GM23338 (cell line): ENCODE results near the gene RTF1. TPM values are rescaled to one million over a fixed set of nuclear protein-coding genes. Genes with fewer than 3 reads are reported as not detected.

Source experiments
- ATAC-seq: fragments of 200-7000 bp; cut with Tn5 transposase; 3 replicates; pipeline ENCODE4 v1.9.1; 2020
- DNase-seq: peaks from one replicate; pipeline ENCODE4 v3.0.0-alpha.2; 2015; ENCODE audit warnings: low spot score
- H2AFZ ChIP-seq: fragments of 200-600 bp; sonication (generic); 2 replicates; pipeline ENCODE4 v1.8.0; 2016; ENCODE audit warnings: antibody characterized with exemption, mild to moderate bottlenecking, moderate library complexity
- H3F3A ChIP-seq: fragments of 200-600 bp; sonication (generic); replicated peaks from 2 replicates; pipeline ENCODE4 v1.8.0; 2017; ENCODE audit warnings: antibody characterized with exemption, mixed run types, low read depth
- H3K27ac ChIP-seq: fragments of 200-600 bp; sonication (generic); 2 replicates; pipeline ENCODE4 v1.6.1; 2016; ENCODE audit warnings: low read depth
- H3K27me3 ChIP-seq: fragments of 200-600 bp; sonication (generic); 2 replicates; pipeline ENCODE4 v1.8.0; 2016; ENCODE audit warnings: mild to moderate bottlenecking, mixed run types, moderate library complexity; ENCODE audit not compliant: insufficient read depth
- H3K36me3 ChIP-seq: fragments of 200-600 bp; sonication (generic); 2 replicates; pipeline ENCODE4 v1.8.0; 2016; ENCODE audit warnings: mild to moderate bottlenecking; ENCODE audit not compliant: insufficient read depth
- H3K4me1 ChIP-seq: fragments of 200-600 bp; sonication (generic); 2 replicates; pipeline ENCODE4 v1.8.0; 2016; ENCODE audit warnings: mild to moderate bottlenecking, moderate library complexity; ENCODE audit not compliant: insufficient read depth
- H3K4me2 ChIP-seq: fragments of 200-600 bp; sonication (generic); 2 replicates; pipeline ENCODE4 v1.7.1; 2017; ENCODE audit warnings: mixed run types
- H3K4me3 ChIP-seq: fragments of 200-600 bp; sonication (generic); 2 replicates; pipeline ENCODE4 v1.6.1; 2016; ENCODE audit warnings: mixed run types
- H3K79me2 ChIP-seq: fragments of 200-600 bp; sonication (generic); replicated peaks from 2 replicates; pipeline ENCODE4 v1.8.0; 2017; ENCODE audit warnings: mild to moderate bottlenecking; ENCODE audit not compliant: insufficient read depth
- H3K9me2 ChIP-seq: fragments of 200-600 bp; sonication (generic); 2 replicates; pipeline ENCODE4 v1.8.0; 2017; ENCODE audit not compliant: insufficient read depth
- H4K20me1 ChIP-seq: fragments of 200-600 bp; sonication (generic); replicated peaks from 2 replicates; pipeline ENCODE4 v1.8.0; 2017; ENCODE audit warnings: mild to moderate bottlenecking; ENCODE audit not compliant: insufficient read depth
- H3K27ac Mint-ChIP-seq: 2 replicates; pipeline ENCODE4 v1.8.0; 2020; ENCODE audit warnings: inconsistent platforms, mild to moderate bottlenecking, moderate library complexity, mixed read lengths
- H3K27me3 Mint-ChIP-seq: 3 replicates; pipeline ENCODE4 v1.8.0; 2022; ENCODE audit warnings: low read depth, mild to moderate bottlenecking, moderate library complexity, mixed read lengths, inconsistent platforms; ENCODE audit not compliant: insufficient read depth, poor library complexity
- H3K36me3 Mint-ChIP-seq: 3 replicates; pipeline ENCODE4 v1.8.0; 2021; ENCODE audit warnings: low read depth, mild to moderate bottlenecking, inconsistent platforms, moderate library complexity, mixed read lengths
- H3K4me1 Mint-ChIP-seq: 3 replicates; pipeline ENCODE4 v1.8.0; 2020; ENCODE audit warnings: mild to moderate bottlenecking, inconsistent platforms, mixed read lengths
- H3K4me3 Mint-ChIP-seq: 3 replicates; pipeline ENCODE4 v1.8.0; 2021; ENCODE audit warnings: moderate library complexity, mild to moderate bottlenecking, inconsistent platforms, mixed read lengths
- H3K9me3 Mint-ChIP-seq: 3 replicates; pipeline ENCODE4 v1.8.0; 2020; ENCODE audit warnings: moderate library complexity, mild to moderate bottlenecking, inconsistent platforms, mixed read lengths
- EZH2phosphoT487 ChIP-seq: fragments of 200-600 bp; sonication (generic); IDR thresholded peaks from one replicate; pipeline ENCODE4 v1.8.1; 2018; ENCODE audit warnings: antibody characterized with exemption; ENCODE audit not compliant: unreplicated experiment
- STAT1 ChIP-seq: IDR thresholded peaks from one replicate; pipeline ENCODE4 v1.6.1; 2016; ENCODE audit warnings: antibody characterized with exemption; ENCODE audit not compliant: unreplicated experiment
- ZNF331 ChIP-seq: fragments of 250-450 bp; sonication (Bioruptor Pico); IDR thresholded peaks from 2 replicates; pipeline ENCODE4 v1.5.0; 2020; ENCODE audit warnings: low read depth, mild to moderate bottlenecking, moderate library complexity
- polyA plus RNA-seq: library from polyadenylated mRNA; unstranded; fragments of >200 nt; fragmentation: Nextera tagmentation; extraction: Ambion mirVana; gene quantifications from 2 replicates; pipeline ENCODE4 v1.2.1, GENCODE V29; 2016
- total RNA-seq: library from RNA; depleted of rRNA; stranded (reverse); fragments of >200 nt; shearing (Covaris generic); gene quantifications from 2 replicates; pipeline ENCODE4 v1.2.3, GENCODE V29; 2014
- TF ChIP-seq, protein P1 (sequence below): IDR thresholded peaks from one replicate; pipeline ENCODE4 v1.6.1; 2018; ENCODE audit warnings: antibody characterized with exemption; ENCODE audit not compliant: unreplicated experiment
- TF ChIP-seq, protein P2 (sequence below): IDR thresholded peaks from 2 replicates; pipeline ENCODE4 v1.6.1; 2016; ENCODE audit warnings: antibody characterized with exemption

The RTF1 gene
- total and polyA plus RNA-seq, 2 experiments from 2014 or later = 38.1 to 298 TPM

DNA sequence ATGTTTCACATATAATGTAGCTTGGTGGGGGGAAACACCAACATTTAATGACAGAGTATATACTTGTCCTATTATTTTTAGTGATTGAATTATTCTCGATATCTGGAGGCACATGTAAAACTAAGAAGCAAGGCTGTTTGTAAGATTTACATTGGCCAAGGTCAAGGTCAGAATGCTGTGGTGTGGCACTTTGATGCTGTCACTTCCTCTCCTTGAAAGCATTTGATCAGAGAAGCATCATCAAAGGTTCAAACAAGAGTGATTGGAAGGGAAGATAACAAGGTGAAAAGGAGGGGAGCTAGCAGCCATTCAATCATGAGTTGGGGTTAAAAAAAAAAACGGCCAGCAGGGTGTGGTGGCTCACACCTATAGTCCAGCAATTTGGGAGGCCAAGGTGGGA lies 26.4 kb downstream of the RTF1 start (continued):
- TF ChIP-seq EZH2phosphoT487 = no peak
- no peak for TF ChIP-seq STAT1
- no peak for TF ChIP-seq ZNF331 (CRISPR knock-in tag)

- Mint-ChIP-seq H3K27me3 (no peaks in the 10 kb centered on the region), H3K27ac (no peak overlapping the region), H3K4me3 (no peak overlapping the region), H3K36me3 (peaks cover 36% of the 10 kb centered on the region), H3K9me3 (no peaks in the 10 kb centered on the region), H3K4me1 (no peaks in the 10 kb centered on the region)
- no peaks in the 10 kb centered on the region for H3K9me2 ChIP-seq
- no peak for DNase-seq
- no peak overlapping the region for H2AFZ ChIP-seq
- peaks cover 27% of the 10 kb centered on the region for H3K79me2 ChIP-seq
- no peak overlapping the region for H3K4me2 ChIP-seq
- no peak for ATAC-seq
- H3K4me3 ChIP-seq = no peak overlapping the region
- 0 out of 2 replicates have a peak, but pooled peaks cover 7% of the 10 kb centered on the region for H3F3A ChIP-seq
- H3K36me3 ChIP-seq = peaks cover 17% of the 10 kb centered on the region
- peaks cover 16% of the 10 kb centered on the region for H4K20me1 ChIP-seq
- TF ChIP-seq, protein P1, sequence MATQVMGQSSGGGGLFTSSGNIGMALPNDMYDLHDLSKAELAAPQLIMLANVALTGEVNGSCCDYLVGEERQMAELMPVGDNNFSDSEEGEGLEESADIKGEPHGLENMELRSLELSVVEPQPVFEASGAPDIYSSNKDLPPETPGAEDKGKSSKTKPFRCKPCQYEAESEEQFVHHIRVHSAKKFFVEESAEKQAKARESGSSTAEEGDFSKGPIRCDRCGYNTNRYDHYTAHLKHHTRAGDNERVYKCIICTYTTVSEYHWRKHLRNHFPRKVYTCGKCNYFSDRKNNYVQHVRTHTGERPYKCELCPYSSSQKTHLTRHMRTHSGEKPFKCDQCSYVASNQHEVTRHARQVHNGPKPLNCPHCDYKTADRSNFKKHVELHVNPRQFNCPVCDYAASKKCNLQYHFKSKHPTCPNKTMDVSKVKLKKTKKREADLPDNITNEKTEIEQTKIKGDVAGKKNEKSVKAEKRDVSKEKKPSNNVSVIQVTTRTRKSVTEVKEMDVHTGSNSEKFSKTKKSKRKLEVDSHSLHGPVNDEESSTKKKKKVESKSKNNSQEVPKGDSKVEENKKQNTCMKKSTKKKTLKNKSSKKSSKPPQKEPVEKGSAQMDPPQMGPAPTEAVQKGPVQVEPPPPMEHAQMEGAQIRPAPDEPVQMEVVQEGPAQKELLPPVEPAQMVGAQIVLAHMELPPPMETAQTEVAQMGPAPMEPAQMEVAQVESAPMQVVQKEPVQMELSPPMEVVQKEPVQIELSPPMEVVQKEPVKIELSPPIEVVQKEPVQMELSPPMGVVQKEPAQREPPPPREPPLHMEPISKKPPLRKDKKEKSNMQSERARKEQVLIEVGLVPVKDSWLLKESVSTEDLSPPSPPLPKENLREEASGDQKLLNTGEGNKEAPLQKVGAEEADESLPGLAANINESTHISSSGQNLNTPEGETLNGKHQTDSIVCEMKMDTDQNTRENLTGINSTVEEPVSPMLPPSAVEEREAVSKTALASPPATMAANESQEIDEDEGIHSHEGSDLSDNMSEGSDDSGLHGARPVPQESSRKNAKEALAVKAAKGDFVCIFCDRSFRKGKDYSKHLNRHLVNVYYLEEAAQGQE = no peak
- TF ChIP-seq, protein P2, sequence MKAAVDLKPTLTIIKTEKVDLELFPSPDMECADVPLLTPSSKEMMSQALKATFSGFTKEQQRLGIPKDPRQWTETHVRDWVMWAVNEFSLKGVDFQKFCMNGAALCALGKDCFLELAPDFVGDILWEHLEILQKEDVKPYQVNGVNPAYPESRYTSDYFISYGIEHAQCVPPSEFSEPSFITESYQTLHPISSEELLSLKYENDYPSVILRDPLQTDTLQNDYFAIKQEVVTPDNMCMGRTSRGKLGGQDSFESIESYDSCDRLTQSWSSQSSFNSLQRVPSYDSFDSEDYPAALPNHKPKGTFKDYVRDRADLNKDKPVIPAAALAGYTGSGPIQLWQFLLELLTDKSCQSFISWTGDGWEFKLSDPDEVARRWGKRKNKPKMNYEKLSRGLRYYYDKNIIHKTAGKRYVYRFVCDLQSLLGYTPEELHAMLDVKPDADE = no peak
- H3K27ac ChIP-seq = no peak overlapping the region
- no peaks in the 10 kb centered on the region for H3K4me1 ChIP-seq
- H3K27me3 ChIP-seq = no peaks in the 10 kb centered on the region
Observed at GRCh38 chr15:41445399-41445798, 28.5 kb downstream of the RTF1 start.

GRCh38 chr15:41462084-41462795 lies 45.3 kb downstream of the RTF1 start:
- Mint-ChIP-seq H3K36me3 (peaks cover 56% of the 10 kb centered on the region), H3K4me1 (no peaks in the 10 kb centered on the region), H3K4me3 (no peak overlapping the region), H3K9me3 (no peaks in the 10 kb centered on the region; the same call in 2 of the 3 replicates), H3K27me3 (no peaks in the 10 kb centered on the region), H3K27ac (no peak overlapping the region)
- Histone ChIP-seq H4K20me1 (peaks cover 18% of the 10 kb centered on the region), H3K4me1 (no peaks in the 10 kb centered on the region), H3K27ac (no peak overlapping the region), H3K9me2 (no peaks in the 10 kb centered on the region), H3K79me2 (peaks cover 6% of the 10 kb centered on the region; the same call in 1 of the 2 replicates), H3K4me3 (no peak overlapping the region), H2AFZ (no peak overlapping the region), H3K4me2 (no peak overlapping the region), H3F3A (peaks cover 6% of the 10 kb centered on the region; the same call in 1 of the 2 replicates), H3K36me3 (peaks cover 20% of the 10 kb centered on the region), H3K27me3 (no peaks in the 10 kb centered on the region)
- DNase-seq (no peak), ATAC-seq (no peak)
- TF ChIP-seq, protein P2 = no peak
